NCI-H2227 treated with DMSO at 0.1 percent for 48 hours (cell line): ENCODE results near the gene S100B.

Experiments used
- DNase-seq: peaks from one replicate; lab custom pipeline; 2025; lab: John Stamatoyannopoulos, UW

Gene S100B

GRCh38 chr21:46627726-46628125 lies 22.8 kb upstream of the S100B start:
- no peak for DNase-seq

DNA sequence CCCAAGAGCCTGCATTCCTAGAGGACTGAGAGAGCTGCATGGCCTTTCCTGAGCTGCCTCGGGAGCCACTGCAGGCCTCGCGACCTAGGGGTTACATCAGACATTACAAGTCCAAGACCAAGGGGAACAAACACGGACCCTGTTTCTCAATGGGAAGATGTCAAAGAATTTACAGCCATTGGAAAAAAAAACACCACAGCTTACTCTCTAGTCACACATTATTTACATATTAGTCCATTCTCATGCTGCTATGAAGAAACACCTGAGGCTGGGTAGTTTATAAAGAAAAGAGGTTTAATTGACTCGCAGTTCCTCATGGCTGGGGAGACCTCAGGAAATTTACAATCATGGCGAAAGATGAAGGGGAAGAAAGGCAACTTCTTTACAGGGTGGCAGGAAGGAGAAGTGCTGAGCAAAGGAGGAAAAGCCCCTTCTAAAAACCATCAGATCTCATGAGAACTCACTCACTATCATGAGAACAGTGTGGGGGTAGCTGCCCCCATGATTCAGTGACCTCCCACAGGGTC lies 22.2 kb upstream of the S100B start:
- no peak for DNase-seq

- no peak for DNase-seq
These were observed 21.7 kb upstream of the S100B start for GRCh38 chr21:46626536-46626935.

GRCh38 chr21:46625759-46626158 lies 20.9 kb upstream of the S100B start:
- DNase-seq, result no peak

GRCh38 chr21:46624050-46624449 lies 19.2 kb upstream of the S100B start:
- no peak for DNase-seq

DNA sequence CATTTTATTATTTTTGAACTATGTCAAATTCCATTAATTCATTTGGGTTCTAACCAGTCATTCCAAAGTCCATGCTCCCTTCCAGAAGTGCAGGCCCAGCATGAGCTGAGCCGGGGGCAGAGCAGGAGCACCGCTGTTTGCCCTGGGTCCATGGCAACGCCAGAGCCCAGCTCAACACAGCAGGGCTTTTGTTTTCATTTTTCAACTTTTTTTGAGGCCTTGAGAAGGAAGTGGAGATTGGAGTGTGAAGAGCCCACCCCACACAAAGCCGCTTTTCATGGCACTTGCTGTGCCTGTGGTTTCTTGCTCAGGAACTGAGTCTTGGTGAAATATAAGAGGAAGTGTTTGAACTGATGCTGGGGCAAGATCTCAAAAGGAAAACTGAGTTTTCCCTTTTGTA lies 17.3 kb upstream of the S100B start:
- no peak for DNase-seq

- no peak for DNase-seq
These were observed 16.7 kb upstream of the S100B start for GRCh38 chr21:46621457-46622182.

- DNase-seq, result no peak
These were observed 16.0 kb upstream of the S100B start for GRCh38 chr21:46620846-46621245.

DNA sequence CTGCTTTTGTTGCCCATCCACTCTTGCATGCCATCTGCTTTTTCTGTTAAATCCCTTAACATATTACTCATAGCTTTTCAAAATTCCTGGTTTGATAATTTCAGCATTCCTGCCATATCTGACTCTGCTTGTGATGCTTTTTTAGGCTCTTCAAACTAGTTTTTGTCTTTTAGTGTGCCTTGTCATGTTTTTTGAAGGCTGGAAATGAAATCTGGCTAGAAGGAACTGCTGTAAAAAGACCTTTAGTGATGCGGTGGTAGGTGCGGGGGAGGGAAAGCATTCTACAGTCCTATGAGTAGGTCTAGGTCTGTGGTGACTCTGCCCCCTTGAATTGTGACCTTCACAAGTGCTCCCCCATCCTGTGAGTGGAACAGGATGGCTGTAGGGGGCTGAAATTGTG lies 15.0 kb upstream of the S100B start:
- no peak for DNase-seq

GRCh38 chr21:46618738-46619379 lies 14.0 kb upstream of the S100B start:
- DNase-seq, result no peak

GRCh38 chr21:46617267-46618051 lies 12.6 kb upstream of the S100B start:
- DNase-seq, result no peak

GRCh38 chr21:46616656-46617055 lies 11.8 kb upstream of the S100B start:
- no peak for DNase-seq

- DNase-seq, result no peak
These were observed 11.2 kb upstream of the S100B start for GRCh38 chr21:46616050-46616449.

DNA sequence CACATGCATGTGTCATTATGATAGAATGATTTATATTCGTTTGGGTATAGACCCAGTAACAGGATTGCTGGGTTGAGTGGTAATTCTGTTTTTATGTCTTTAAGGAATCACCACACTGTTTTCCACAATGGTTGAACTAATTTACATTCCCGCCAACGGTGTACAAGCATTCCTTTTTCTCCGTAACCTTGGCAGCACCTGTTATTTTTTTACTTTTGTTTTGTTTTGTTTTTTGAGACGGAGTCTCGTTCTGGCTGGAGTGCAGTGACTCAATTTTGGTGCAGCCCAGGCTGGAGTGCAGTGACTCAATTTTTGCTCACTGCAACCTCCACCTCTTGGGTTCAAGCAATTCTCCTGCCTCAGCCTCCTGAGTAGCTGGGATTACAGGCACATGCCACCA lies 8.5 kb upstream of the S100B start:
- DNase-seq, result no peak

DNA sequence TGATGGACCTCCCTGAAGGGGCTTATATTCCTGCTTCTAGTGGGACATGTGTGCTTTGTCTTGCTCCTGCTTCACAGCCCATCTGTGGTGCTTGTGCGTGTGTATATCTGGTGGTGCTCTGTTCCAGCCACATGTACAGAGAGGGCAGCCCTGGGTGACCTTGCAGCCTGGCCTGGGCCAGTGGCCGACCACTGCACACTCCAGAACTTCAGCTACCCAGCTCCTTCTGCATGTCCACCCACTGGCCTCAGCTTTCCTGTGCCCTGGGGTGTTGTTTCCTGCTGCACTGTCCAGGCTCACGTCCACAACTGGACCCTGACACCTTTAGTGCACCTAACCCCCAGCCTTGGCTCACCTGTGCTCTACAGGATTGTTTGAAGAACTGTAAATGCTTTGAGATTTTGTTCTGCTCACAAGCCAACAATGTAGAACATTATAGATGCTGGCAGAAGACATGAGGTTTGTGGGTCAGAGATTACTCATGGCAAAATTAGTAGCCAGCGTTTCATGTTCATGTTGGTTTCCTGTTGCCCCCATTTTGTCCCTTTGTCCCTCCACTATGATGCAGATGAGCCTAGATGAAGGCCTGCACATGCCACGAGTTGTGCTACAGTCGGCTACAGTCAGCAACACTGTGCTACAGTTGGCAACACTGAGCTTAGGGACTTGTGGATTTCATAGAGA lies 5.3 kb upstream of the S100B start:
- DNase-seq, result no peak

DNA sequence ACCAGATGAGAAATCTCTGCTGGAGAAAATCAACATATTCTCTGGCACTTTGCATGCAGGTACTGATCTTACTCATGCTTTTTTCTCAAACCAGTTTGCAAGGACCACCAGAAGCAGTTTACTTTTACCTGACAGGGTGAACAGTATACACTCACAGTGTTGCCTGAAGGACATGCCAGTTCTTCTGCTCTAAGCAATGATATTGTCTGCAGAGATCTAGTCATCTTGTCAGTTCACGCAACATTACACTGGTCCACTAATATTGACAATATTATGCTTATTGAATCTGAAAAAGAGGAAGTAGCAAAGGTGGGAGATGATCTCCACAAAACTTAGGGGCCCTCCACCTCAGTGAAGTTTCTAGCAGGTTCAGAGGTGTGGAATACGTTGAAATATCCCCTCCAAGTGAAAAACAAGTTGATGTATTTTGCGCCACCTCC lies 3.8 kb upstream of the S100B start:
- no peak for DNase-seq

GRCh38 chr21:46607636-46608035 lies 2.8 kb upstream of the S100B start:
- no peak for DNase-seq

DNA sequence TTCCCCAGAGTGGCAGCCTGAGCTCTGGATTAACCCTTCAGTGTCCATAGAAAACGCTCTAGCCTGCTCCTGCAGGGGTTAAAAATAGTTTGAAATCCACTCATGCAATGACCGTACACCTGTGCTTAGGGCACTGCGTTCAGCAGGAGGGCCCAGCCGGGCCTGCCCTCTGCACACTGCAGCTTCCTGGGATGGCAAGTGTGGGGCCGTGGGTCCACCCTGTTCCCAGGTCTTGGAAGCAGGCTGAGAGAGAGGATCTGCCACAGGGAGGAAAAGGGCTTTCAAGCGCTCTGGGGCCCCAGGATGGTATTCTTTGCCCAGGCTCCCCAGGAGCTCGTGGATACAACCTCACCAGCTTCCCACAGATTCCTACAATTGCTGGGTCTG lies 1.5 kb upstream of the S100B start:
- DNase-seq, result no peak

GRCh38 chr21:46605767-46606426 lies 1.0 kb upstream of the S100B start:
- DNase-seq, result no peak

- DNase-seq, result no peak
These were observed 430 bp downstream of the S100B start for GRCh38 chr21:46604329-46604974.

DNA sequence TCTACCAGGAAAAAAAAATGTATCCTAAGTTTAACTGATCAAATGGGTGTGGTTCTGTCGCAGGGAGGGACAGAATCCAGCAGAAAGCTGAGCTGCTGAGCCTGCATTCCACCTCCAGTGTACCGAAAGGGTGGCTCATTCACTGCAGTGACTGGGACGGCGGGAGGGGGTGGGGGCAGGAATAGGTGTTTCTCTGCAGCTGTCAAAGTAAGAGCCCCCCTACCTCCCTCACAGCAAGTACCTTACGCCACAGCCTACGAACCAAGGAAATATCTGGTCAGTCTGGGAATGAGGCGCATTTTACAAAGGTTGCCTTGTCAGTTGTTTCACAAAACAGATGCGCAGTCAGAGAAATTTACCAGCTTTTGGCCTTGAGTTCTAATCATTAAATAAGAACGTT lies 1.7 kb downstream of the S100B start:
- no peak for DNase-seq
